Measurements from ENCODE around the gene PROSER3.
"Not testable (repeated sequence)": the region's sequence is repeated elsewhere in the genome, so short reads cannot be mapped to it uniquely, and the experiment has no call there.

The PROSER3 gene

DNA sequence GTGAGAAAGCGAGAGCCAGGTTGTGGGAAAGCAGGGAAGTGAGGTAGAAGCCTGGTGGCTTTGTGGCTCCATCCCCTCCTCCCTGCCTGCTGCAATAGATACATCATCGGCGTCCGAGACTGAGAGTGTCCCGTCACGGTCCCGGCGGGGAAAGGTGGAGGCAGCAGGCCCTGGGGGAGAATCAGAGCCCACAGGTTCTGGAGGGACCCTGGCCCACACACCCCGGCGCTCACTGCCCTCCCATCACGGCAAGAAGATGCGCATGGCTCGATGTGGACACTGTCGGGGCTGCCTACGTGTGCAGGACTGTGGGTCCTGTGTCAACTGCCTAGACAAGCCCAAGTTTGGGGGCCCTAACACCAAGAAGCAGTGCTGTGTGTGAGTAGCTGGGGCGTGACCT, 35.1 kb upstream of the PROSER3 start:
- no peak for DNase-seq

DNA sequence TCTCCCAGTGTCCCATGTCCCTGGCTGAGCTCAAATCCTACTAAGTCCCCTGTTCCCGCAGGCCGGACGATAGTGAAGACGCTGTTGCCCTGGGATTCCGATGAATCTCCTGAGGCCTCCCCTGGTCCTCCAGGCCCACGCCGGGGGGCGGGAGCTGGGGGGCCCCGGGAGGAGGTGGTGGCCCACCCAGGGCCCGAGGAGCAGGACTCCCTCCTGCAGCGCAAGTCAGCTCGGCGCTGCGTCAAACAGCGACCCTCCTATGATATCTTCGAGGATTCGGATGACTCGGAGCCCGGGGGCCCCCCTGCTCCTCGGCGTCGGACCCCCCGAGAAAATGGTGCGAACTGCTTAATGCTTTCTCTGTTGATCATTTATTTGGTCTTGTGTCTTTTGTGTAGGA, 34.3 kb upstream of the PROSER3 start:
- no peak for DNase-seq

DNA sequence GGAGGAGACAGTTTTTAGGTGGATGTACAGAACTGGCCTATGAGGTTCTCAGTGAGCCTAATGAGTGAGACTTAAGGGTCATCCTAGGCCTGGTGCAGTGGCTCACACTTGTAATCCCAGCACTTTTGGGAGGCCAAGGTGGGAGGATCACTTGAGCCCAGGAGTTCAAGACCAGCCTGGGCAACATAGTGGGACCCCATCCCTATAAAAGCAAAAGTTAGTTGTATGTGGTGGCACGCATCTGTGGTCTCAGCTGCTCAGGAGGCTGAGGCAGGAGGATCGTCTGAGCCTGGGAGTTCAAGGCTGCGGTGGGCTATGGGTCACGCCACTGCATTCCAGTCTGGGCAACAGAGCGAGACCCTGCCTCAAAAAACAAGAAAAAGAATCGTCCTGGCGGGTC, 33.8 kb upstream of the PROSER3 start:
- not testable (repeated sequence) for DNase-seq

DNA sequence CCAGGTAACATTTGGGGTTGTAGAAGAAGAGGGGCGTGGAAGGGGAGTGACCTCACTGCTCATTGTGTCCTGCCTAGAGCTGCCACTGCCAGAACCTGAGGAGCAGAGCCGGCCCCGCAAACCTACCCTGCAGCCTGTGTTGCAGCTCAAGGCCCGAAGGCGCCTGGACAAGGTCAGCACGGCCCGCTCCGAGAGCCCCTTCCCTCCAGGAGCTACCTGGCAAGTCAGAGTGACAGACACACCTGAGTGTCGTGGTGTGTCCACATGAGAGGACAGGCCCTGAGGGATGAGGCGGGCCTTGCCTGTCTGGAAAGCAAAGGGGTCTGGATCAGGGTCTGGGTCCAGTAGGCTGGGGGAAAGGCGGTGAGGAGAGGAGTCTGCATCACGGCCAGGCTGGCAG, 33.4 kb upstream of the PROSER3 start:
- no peak for DNase-seq

DNA sequence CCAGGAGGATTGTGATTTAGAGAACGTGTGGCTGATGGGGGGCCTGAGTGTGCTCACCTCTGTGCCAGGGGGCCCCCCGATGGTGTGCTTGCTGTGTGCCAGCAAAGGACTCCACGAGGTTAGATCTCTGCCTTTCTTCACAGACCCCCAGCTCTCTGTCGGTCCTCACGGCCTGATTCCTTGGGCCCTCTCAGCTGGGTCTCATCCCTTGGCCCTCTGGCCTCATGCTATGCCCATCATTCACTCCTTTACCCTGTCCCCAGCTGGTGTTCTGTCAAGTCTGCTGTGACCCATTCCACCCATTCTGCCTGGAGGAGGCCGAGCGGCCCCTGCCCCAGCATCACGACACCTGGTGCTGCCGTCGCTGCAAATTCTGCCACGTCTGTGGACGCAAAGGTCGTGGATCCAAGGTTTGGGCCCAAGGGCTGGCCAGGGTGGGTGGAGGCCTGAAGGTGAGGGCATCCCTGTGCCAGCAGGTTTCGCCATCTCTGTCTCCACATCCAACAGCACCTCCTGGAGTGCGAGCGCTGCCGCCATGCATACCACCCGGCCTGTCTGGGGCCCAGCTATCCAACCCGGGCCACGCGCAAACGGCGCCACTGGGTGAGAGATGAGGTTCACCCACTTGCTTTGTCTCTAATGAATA, 32.6 kb upstream of the PROSER3 start:
- DNase-seq: no peak

GRCh38 chr19:35727053-35727955, 30.7 kb upstream of the PROSER3 start:
- DNase-seq: no peak

GRCh38 chr19:35727956-35728706, 29.8 kb upstream of the PROSER3 start:
- no peak for DNase-seq

DNA sequence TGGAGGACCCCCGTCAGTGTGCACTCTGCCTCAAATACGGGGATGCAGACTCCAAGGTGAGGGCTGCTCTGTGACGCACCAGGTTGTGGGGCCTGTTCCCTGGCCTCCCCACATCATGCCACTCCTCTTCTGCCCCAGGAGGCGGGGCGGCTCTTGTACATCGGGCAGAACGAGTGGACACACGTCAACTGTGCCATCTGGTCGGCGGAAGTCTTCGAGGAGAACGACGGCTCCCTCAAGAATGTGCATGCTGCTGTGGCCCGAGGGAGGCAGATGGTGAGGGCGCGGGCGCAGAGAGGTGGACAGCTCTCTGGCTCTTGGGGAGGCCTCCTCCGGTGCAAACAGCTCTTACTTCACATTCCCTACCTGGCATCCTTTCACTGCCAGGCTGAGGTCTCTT, 29.0 kb upstream of the PROSER3 start:
- DNase-seq: no peak

GRCh38 chr19:35729763-35730162, 28.2 kb upstream of the PROSER3 start:
- DNase-seq: no peak

- no peak for DNase-seq
Observed at GRCh38 chr19:35730326-35730725, 27.6 kb upstream of the PROSER3 start.

GRCh38 chr19:35731353-35731752, 26.6 kb upstream of the PROSER3 start:
- DNase-seq: no peak

GRCh38 chr19:35731779-35732405, 26.1 kb upstream of the PROSER3 start:
- no peak for DNase-seq

DNA sequence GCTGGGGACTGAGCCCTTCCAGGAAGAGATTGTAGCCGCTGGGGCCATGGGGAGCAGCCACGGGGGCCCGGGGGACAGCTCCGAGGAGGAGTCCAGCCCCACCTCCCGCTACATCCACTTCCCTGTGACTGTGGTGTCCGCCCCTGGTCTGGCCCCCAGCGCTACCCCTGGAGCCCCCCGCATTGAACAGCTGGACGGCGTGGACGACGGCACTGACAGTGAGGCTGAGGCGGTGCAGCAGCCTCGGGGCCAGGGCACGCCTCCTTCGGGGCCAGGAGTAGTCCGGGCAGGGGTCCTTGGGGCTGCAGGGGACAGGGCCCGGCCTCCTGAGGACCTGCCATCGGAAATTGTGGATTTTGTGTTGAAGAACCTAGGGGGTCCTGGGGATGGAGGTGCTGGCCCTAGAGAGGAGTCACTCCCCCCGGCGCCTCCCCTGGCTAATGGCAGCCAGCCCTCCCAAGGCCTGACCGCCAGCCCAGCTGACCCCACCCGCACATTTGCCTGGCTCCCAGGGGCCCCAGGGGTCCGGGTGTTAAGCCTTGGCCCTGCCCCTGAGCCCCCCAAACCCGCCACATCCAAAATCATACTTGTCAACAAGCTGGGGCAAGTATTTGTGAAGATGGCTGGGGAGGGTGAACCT, 25.3 kb upstream of the PROSER3 start:
- DNase-seq: no peak

- DNase-seq: no peak
Observed at GRCh38 chr19:35733180-35734125, 24.5 kb upstream of the PROSER3 start.

- no peak for DNase-seq
Observed at GRCh38 chr19:35734273-35734672, 23.7 kb upstream of the PROSER3 start.

DNA sequence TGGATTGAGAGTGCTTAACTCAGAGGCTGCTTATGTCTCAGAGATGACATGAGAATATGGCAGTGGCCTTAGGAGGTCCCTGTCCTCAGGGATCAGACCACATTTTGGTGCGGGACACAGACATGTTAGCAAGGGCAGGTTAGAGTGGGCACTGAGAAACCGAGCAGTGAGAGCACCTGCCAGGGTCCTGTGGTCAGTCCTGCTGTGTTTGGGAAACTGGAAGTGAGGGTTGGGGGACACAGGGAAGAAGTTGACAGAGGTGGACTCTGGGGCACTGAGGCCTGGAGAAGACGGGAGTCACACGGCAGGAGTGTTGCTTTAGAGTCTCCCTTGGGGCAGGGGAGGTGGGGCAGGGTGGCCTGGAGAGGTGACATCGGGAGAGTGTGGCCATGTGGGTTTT, 23.1 kb upstream of the PROSER3 start:
- DNase-seq: no peak

DNA sequence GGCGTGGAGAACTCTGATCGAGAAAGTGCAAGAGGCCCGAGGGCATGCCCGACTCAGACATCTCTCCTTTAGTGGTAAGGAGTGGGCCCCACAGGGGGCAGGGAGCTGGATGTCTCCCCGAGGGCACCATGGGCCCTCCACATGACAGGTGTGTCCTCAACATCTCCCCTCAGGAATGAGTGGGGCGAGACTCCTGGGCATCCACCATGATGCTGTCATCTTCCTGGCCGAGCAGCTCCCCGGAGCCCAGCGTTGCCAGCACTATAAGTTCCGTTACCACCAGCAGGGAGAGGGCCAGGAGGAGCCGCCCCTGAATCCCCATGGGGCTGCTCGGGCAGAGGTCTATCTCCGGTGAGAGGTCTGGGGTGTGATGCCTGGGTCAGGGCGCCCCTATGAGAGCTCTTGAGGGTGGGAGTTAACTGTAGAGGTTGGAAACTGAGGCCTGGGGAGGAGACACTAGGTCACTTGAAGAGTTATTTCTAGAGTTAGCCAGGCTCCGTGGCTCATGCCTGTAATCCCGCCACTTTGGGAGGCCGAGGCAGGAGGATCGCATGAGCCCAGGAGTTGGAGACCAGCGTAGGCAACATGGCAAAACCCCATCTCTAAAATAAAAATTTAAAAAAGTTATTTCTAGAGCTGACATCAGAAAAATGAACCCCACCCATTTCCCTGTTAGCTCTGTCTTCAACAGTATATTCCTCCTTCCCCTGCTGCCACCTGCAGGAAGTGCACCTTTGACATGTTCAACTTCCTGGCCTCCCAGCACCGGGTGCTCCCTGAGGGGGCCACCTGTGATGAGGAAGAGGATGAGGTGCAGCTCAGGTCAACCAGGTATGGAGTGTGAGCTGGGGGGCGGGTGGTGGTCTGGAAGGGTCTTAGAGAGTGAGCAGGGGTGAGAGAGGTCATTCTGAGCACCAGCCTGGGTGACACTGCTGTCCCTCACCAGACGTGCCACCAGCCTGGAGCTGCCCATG, 20.8 kb upstream of the PROSER3 start:
- no peak for DNase-seq

DNA sequence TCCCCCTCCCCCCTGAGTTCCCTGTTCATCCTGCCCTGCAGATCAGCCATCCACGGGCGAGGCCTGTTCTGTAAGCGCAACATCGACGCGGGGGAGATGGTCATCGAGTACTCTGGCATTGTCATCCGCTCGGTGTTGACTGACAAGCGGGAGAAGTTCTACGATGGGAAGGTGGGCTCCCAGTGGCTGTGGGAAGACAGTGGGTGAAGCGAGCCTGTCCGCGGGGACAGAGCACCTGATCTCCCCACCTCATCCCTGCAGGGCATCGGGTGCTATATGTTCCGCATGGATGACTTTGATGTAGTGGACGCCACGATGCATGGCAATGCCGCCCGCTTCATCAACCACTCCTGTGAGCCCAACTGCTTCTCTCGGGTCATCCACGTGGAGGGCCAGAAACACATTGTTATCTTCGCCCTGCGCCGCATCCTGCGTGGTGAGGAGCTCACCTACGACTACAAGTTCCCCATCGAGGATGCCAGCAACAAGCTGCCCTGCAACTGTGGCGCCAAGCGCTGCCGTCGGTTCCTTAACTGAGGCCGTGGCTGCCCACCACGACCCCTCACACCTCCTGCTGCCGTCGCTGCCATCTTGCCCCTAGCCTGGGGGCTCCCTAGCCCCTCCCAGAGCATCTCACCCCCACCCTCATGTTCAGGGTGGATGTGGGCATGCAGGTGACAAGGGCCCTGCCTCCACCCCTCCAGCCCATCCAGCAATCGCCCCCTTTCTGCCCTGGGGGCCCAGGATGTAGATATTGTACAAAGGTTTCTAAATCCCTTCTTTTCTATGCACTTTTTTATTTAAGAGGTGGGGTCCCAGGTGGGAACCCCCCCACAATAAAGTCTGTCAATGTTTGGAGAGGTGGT, 19.7 kb upstream of the PROSER3 start:
- DNase-seq: no peak

DNA sequence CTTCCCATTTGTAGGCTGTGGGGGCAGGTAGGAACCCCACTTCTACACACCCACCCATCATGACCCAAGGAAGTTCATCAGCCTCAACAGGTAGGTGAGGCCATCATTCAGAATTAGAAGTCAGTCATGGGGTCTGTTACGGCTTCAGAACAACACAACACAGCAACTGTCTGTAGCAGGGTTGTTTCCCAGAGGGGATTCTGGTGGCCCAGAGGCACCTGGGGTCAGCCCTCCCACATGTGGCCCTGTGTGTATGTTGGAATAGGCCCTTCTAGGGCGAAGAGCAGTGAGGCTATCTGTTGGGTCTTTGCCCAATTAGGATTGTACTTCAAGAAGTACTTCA, 19.1 kb upstream of the PROSER3 start:
- DNase-seq: no peak

All from CD4-positive, alpha-beta T cell treated with Interleukin-1 beta for 1 hour (primary cell).